K562 treated with DMSO at 1 percent for 48 hours (cell line): Measurements from ENCODE around the gene CDRT15L2. TPM values are rescaled to one million over a fixed set of nuclear protein-coding genes. Genes with fewer than 3 reads are reported as not detected.

Experiments used
- total RNA-seq: library from RNA; unstranded; fragments of 300-600 nt; gene quantifications from 2 replicates; pipeline ENCODE4 v1.2.3, GENCODE V29; 2022; ENCODE audit warnings: low replicate concordance; ENCODE audit errors: extremely low read depth

Gene CDRT15L2
- total RNA-seq = not detected in 2 replicates

DNA sequence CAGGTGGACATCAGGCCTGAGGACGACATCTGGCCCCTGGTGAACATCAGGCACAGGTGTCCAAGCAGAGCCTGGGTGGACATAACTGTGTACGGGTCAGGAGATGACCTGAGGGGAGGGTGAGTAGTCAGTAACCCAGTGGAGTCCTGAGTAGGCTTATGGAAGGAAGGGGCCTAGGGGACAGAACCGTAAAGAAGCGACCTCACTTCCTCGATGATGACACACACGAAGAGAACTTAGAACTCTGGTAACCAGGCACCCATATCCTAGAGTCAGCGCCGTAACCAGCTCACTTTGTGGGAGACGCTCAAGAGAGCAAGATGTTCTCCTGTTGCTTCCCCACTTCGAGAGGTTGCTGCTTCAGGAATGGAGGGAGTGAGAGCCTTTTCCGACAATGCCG is at the start of gene CDRT15L2:
CDRT15L2 (plus strand) TSS at position 301 of the 400 bp plus-strand sequence; CDS start at position 321, 20 bp downstream.

Other genes with a start within 250 kb of the CDRT15L2 start
- not detected in 2 replicates for gene LGALS9B, start 112.2 kb upstream of the CDRT15L2 start, total RNA-seq